ENCODE results near the gene CCDC182. TPM values are rescaled to one million over a fixed set of nuclear protein-coding genes. Genes with fewer than 3 reads are reported as not detected.

CCDC182 gene
- total RNA-seq, 1 donor, result not detected

DNA sequence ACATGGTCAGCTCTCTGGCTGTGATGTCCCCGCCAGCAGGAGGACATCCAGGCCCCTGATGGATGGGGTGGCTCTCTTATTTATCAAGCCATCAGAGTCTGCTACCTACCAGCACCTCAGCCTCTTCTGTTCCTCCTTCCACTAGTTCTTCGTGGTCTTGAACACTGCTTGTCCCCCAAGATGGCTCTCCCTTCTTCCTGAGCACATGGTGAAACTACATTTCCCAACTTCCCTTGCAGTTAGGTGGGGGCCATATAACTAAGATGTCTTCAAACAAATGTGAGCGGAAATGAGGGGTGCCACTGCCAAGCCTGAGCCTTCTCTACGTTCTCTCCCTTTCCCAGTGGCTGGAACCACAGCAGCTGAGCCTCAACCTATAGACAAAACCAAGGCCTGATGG lies 29.8 kb upstream of the CCDC182 start:
- DNase-seq (ENCODE audit: low read depth), result no peak
- no peak overlapping the region for H3K4me3 ChIP-seq (ENCODE audit: low read depth, low read length)
- TF ChIP-seq CTCF (IDR thresholded peaks at IDR 0.05; ENCODE audit: insufficient read depth, low read depth, low read length), result no peak

DNA sequence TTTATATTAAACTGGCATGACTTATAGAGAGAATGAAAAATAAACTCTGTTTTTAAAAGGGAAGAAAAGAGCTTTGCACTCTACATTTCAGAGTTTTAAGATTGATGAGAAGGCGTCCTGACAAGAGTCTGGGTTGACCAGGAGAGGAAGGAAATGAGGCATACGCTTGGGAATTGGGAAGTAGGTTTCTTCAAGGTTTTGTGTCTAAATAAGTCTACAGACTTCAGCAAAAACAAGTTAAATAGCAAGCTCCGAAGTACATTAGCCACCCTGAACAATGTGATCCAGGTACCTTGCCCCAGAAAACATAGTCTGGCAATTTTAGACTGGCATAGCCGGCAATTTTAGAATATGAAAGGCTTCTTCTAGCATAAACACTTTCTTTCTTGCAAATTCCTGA lies 28.5 kb upstream of the CCDC182 start:
- no peak overlapping the region for H3K4me3 ChIP-seq (ENCODE audit: low read depth, low read length)
- TF ChIP-seq CTCF (IDR thresholded peaks at IDR 0.05; ENCODE audit: insufficient read depth, low read depth, low read length), result no peak
- no peak for DNase-seq (ENCODE audit: low read depth)

GRCh38 chr17:57772774-57773173 lies 27.7 kb upstream of the CCDC182 start:
- DNase-seq (ENCODE audit: low read depth), result no peak
- no peak for TF ChIP-seq CTCF (IDR thresholded peaks at IDR 0.05; ENCODE audit: insufficient read depth, low read depth, low read length)
- H3K4me3 ChIP-seq (ENCODE audit: low read depth, low read length), result no peak overlapping the region

GRCh38 chr17:57767561-57767960 lies 22.5 kb upstream of the CCDC182 start:
- H3K4me3 ChIP-seq (ENCODE audit: low read depth, low read length), result no peak overlapping the region
- no peak for TF ChIP-seq CTCF (IDR thresholded peaks at IDR 0.05; ENCODE audit: insufficient read depth, low read depth, low read length)
- DNase-seq (ENCODE audit: low read depth), result no peak

DNA sequence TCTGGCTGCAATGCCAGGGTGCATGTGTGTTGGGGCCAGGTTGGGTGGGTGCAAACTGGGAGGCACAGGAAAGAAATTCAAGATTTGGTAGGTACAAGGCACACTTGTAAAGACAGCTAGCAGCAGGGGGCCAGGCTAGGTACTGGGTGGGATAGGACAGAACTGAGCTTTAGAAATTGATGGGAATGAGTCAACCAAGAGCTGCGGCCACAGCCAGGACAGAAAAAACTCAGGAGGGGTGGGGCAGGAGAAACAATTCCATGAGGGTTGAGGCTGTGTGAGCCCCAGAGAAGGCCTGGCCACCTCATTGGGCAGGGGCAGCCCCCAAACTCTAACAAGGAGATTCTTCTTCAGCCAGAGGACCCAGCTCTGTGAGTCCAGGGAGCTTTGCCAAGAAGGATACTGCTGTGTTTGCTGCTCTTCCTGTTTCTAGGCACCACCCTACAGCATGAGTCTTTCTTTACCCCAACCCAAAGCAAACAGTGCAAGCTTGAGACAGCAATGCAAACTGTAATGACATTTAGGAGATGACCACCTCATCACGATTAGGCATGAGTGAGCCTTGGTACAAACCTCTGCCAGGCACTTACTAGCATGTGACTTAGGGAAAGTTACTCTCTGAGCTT lies 21.3 kb upstream of the CCDC182 start:
- no peak overlapping the region for H3K4me3 ChIP-seq (ENCODE audit: low read depth, low read length)
- no peak for DNase-seq (ENCODE audit: low read depth)
- TF ChIP-seq CTCF (IDR thresholded peaks at IDR 0.05; ENCODE audit: insufficient read depth, low read depth, low read length), result no peak

- no peak for TF ChIP-seq CTCF (IDR thresholded peaks at IDR 0.05; ENCODE audit: insufficient read depth, low read depth, low read length)
- no peak for DNase-seq (ENCODE audit: low read depth)
Measured at GRCh38 chr17:57762452-57763395, 17.6 kb upstream of the CCDC182 start.

More at GRCh38 chr17:57762452-57763395, 17.6 kb upstream of the CCDC182 start:
- H3K4me3 ChIP-seq (ENCODE audit: low read depth, low read length), result no peak overlapping the region
